ENCODE data around the gene TNIK.

DNA sequence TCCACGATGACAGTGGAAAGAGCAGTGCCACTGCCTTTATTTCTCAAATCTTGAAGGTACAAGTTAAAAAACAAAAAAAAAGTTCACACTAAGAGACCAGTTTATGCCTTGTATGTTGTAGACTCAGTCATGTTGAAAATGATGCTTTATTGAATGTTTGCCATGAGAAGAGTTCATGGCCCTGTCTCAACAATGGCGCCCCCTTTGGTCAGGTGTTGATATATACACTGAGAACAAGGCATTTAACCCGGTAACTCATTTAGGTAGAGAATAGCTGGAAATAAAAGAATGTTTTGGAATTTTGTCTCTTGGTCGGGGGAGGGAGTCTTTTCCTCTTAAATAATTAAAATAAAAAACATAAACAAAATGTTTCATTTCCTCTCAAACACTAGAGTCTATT lies 288.1 kb downstream of the TNIK start:
- TF ChIP-seq CTCF (conservative IDR thresholded peaks at IDR 0.05; ENCODE audit: low read length) (peak; percentile 71), EZH2phosphoT487 (IDR thresholded peaks at IDR 0.05; ENCODE audit: borderline replicate concordance) (no peak)

Measured in Loucy (cell line).